NCI-H2196 treated with DMSO at 0.1 percent for 48 hours (cell line): ENCODE results near the gene SMIM22.
"Not testable (repeated sequence)": the region's sequence is repeated elsewhere in the genome, so short reads cannot be mapped to it uniquely, and the experiment has no call there.

ENCODE experiments used
- DNase-seq: peaks from one replicate; lab custom pipeline; 2025; ENCODE audit not compliant: unreplicated experiment; lab: John Stamatoyannopoulos, UW

Gene SMIM22

GRCh38 chr16:4768549-4769305 is 26.4 kb upstream of the SMIM22 start:
- peak; percentile 91 for DNase-seq

- DNase-seq, result no peak
Measured at GRCh38 chr16:4769306-4769638, 25.9 kb upstream of the SMIM22 start.

GRCh38 chr16:4771646-4772045 is 23.5 kb upstream of the SMIM22 start:
- no peak for DNase-seq

- no peak for DNase-seq
Measured at GRCh38 chr16:4772351-4772750, 22.8 kb upstream of the SMIM22 start.

- DNase-seq, result no peak
Measured at GRCh38 chr16:4775005-4775404, 20.2 kb upstream of the SMIM22 start.

- DNase-seq, result no peak
Measured at GRCh38 chr16:4776141-4776705, 18.9 kb upstream of the SMIM22 start.

GRCh38 chr16:4777339-4778049 is 17.7 kb upstream of the SMIM22 start:
- DNase-seq, result no peak

- no peak for DNase-seq
Measured at GRCh38 chr16:4778050-4778392, 17.1 kb upstream of the SMIM22 start.

GRCh38 chr16:4780235-4780634 is 14.9 kb upstream of the SMIM22 start:
- DNase-seq, result no peak

GRCh38 chr16:4783251-4783950 is 11.8 kb upstream of the SMIM22 start:
- no peak for DNase-seq

- DNase-seq, result no peak
Measured at GRCh38 chr16:4783951-4784336, 11.2 kb upstream of the SMIM22 start.

- DNase-seq, result not testable (repeated sequence)
Measured at GRCh38 chr16:4784444-4784987, 10.7 kb upstream of the SMIM22 start.

- no peak for DNase-seq
Measured at GRCh38 chr16:4785758-4786433, 9.3 kb upstream of the SMIM22 start.

- DNase-seq, result no peak
Measured at GRCh38 chr16:4787068-4787467, 8.1 kb upstream of the SMIM22 start.

GRCh38 chr16:4787627-4788482 is 7.3 kb upstream of the SMIM22 start, which contains the start of gene SEPTIN12:
TSS of gene SEPTIN12 (minus strand) at chr16:4788345. CDS start at chr16:4787645, 700 bp downstream.
- DNase-seq, result no peak

GRCh38 chr16:4788489-4788889 is 6.7 kb upstream of the SMIM22 start:
- no peak for DNase-seq

GRCh38 chr16:4788910-4789309 is 6.3 kb upstream of the SMIM22 start:
- DNase-seq, result no peak

- DNase-seq, result no peak
Measured at GRCh38 chr16:4790261-4790660, 4.9 kb upstream of the SMIM22 start.

- DNase-seq, result no peak
Measured at GRCh38 chr16:4790871-4791270, 4.3 kb upstream of the SMIM22 start.

- DNase-seq, result no peak
Measured at GRCh38 chr16:4792951-4793513, 2.1 kb upstream of the SMIM22 start.
